ENCODE data around the gene ITGB5.

Gene ITGB5

GRCh38 chr3:124858275-124858674 is 28.9 kb downstream of the ITGB5 start:
- Histone ChIP-seq H2AFZ (ENCODE audit: low read length) (no peak overlapping the region), H3K27ac (ENCODE audit: low read depth, low read length, poor library complexity, severe bottlenecking) (no peak overlapping the region), H3F3A (ENCODE audit: insufficient read depth, low read length) (no peaks in the 10 kb centered on the region), H3K4me1 (ENCODE audit: insufficient read depth, low read length, severe bottlenecking) (no peaks in the 10 kb centered on the region), H3K4me2 (ENCODE audit: low read length) (no peak overlapping the region), H4K20me1 (ENCODE audit: insufficient read depth, low read length) (no peaks in the 10 kb centered on the region), H3K9me3 (ENCODE audit: low read length) (no peaks in the 10 kb centered on the region), H3K9me2 (ENCODE audit: low read depth, low read length) (no peaks in the 10 kb centered on the region), H3K9ac (ENCODE audit: low read length) (no peak overlapping the region), H3K27me3 (ENCODE audit: insufficient read depth, low read length) (0 out of 2 replicates have a peak, but pooled peaks cover 2% of the 10 kb centered on the region), H3K4me3 (ENCODE audit: low read depth, low read length, poor library complexity, severe bottlenecking) (no peak overlapping the region), H3K79me2 (ENCODE audit: insufficient read depth, low read length) (no peaks in the 10 kb centered on the region), H3K36me3 (ENCODE audit: insufficient read depth, low read length) (no peaks in the 10 kb centered on the region)
- TF ChIP-seq EZH2 (IDR thresholded peaks at IDR 0.05; ENCODE audit: borderline replicate concordance, low read length), result no peak
- TF ChIP-seq, protein P1, sequence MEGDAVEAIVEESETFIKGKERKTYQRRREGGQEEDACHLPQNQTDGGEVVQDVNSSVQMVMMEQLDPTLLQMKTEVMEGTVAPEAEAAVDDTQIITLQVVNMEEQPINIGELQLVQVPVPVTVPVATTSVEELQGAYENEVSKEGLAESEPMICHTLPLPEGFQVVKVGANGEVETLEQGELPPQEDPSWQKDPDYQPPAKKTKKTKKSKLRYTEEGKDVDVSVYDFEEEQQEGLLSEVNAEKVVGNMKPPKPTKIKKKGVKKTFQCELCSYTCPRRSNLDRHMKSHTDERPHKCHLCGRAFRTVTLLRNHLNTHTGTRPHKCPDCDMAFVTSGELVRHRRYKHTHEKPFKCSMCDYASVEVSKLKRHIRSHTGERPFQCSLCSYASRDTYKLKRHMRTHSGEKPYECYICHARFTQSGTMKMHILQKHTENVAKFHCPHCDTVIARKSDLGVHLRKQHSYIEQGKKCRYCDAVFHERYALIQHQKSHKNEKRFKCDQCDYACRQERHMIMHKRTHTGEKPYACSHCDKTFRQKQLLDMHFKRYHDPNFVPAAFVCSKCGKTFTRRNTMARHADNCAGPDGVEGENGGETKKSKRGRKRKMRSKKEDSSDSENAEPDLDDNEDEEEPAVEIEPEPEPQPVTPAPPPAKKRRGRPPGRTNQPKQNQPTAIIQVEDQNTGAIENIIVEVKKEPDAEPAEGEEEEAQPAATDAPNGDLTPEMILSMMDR (IDR thresholded peaks at IDR 0.05; ENCODE audit: low read length), result no peak

DNA sequence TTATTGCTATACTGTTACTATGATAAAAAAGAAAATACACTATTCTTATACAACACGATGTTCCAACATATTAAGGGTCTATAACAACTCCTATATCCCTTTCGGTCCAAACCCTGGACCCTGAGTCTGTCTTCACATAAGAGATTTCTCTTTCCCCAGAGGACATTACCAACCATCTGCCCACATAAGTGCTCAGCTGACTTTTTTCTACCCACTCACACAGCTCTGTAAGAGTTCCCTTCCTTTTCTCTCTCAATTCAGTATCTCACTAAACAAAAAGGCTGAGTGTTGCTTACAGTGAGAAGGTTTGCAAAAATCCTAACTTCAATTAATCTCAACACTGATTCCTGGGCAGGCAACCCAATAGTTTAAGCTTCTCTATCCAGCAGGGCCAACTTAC is 30.5 kb downstream of the ITGB5 start:
- no peak overlapping the region for H3K9ac ChIP-seq (ENCODE audit: low read length)
- H3F3A ChIP-seq (ENCODE audit: insufficient read depth, low read length), result no peaks in the 10 kb centered on the region
- no peaks in the 10 kb centered on the region for H3K4me1 ChIP-seq (ENCODE audit: insufficient read depth, low read length, severe bottlenecking)
- H4K20me1 ChIP-seq (ENCODE audit: insufficient read depth, low read length), result no peaks in the 10 kb centered on the region
- H2AFZ ChIP-seq (ENCODE audit: low read length), result no peak overlapping the region
- no peak overlapping the region for H3K27ac ChIP-seq (ENCODE audit: low read depth, low read length, poor library complexity, severe bottlenecking)
- TF ChIP-seq EZH2 (IDR thresholded peaks at IDR 0.05; ENCODE audit: borderline replicate concordance, low read length), result no peak
- TF ChIP-seq, protein P1 (IDR thresholded peaks at IDR 0.05; ENCODE audit: low read length), result no peak
- no peaks in the 10 kb centered on the region for H3K9me2 ChIP-seq (ENCODE audit: low read depth, low read length)
- H3K79me2 ChIP-seq (ENCODE audit: insufficient read depth, low read length), result no peaks in the 10 kb centered on the region
- no peaks in the 10 kb centered on the region for H3K36me3 ChIP-seq (ENCODE audit: insufficient read depth, low read length)
- H3K4me2 ChIP-seq (ENCODE audit: low read length), result no peak overlapping the region
- H3K27me3 ChIP-seq (ENCODE audit: insufficient read depth, low read length), result 0 out of 2 replicates have a peak, but pooled peaks cover 4% of the 10 kb centered on the region
- no peak overlapping the region for H3K4me3 ChIP-seq (ENCODE audit: low read depth, low read length, poor library complexity, severe bottlenecking)
- no peaks in the 10 kb centered on the region for H3K9me3 ChIP-seq (ENCODE audit: low read length)

DNA sequence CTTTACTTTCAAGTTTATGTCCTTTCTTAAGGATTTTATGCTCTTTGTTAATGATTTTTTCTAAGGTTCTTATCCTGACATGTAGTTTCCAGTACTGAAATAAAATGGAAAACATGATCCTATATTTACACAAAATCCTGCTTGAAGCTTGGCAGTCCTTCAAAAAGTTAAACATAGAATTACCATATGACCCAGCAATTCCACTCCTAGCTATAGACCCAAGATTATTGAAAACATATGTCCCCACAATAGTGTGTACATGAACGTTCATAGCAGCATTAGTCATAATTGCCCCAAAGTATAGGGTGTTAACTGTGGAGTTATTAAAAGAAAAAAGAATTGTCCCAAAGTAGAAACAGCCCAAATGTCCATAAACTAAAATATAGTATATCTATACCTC is 33.2 kb downstream of the ITGB5 start:
- H2AFZ ChIP-seq (ENCODE audit: low read length), result no peak overlapping the region
- H3K4me3 ChIP-seq (ENCODE audit: low read depth, low read length, poor library complexity, severe bottlenecking), result no peak overlapping the region
- TF ChIP-seq, protein P1 (IDR thresholded peaks at IDR 0.05; ENCODE audit: low read length), result no peak
- TF ChIP-seq EZH2 (IDR thresholded peaks at IDR 0.05; ENCODE audit: borderline replicate concordance, low read length), result no peak
- H3K27me3 ChIP-seq (ENCODE audit: insufficient read depth, low read length), result 0 out of 2 replicates have a peak, but pooled peaks cover 4% of the 10 kb centered on the region
- no peaks in the 10 kb centered on the region for H3K9me2 ChIP-seq (ENCODE audit: low read depth, low read length)
- H3K4me2 ChIP-seq (ENCODE audit: low read length), result no peak overlapping the region
- H3K27ac ChIP-seq (ENCODE audit: low read depth, low read length, poor library complexity, severe bottlenecking), result no peak overlapping the region
- no peak overlapping the region for H3K9ac ChIP-seq (ENCODE audit: low read length)
- H3F3A ChIP-seq (ENCODE audit: insufficient read depth, low read length), result no peaks in the 10 kb centered on the region
- no peaks in the 10 kb centered on the region for H3K79me2 ChIP-seq (ENCODE audit: insufficient read depth, low read length)
- no peaks in the 10 kb centered on the region for H3K9me3 ChIP-seq (ENCODE audit: low read length)
- no peaks in the 10 kb centered on the region for H4K20me1 ChIP-seq (ENCODE audit: insufficient read depth, low read length)
- H3K4me1 ChIP-seq (ENCODE audit: insufficient read depth, low read length, severe bottlenecking), result no peaks in the 10 kb centered on the region
- H3K36me3 ChIP-seq (ENCODE audit: insufficient read depth, low read length), result no peaks in the 10 kb centered on the region

Measured in OCI-LY1 (cell line).